ENCODE measurements around the gene NXPH1.

The NXPH1 gene

GRCh38 chr7:8491106-8491505 is 57.7 kb downstream of the NXPH1 start:
- Histone ChIP-seq H3K4me1 (ENCODE audit: control insufficient read depth, insufficient read depth, low read length) (no peaks in the 10 kb centered on the region), H3K36me3 (ENCODE audit: control insufficient read depth, insufficient read depth, low read length) (no peaks in the 10 kb centered on the region), H3K27me3 (ENCODE audit: control insufficient read depth, insufficient read depth, low read length) (no peaks in the 10 kb centered on the region), H3K4me3 (ENCODE audit: low read length) (no peak overlapping the region), H3K9ac (ENCODE audit: low read length) (no peak overlapping the region), H3K27ac (ENCODE audit: low read depth, low read length) (no peak overlapping the region)

GRCh38 chr7:8491544-8492489 is 58.4 kb downstream of the NXPH1 start:
- no peaks in the 10 kb centered on the region for H3K36me3 ChIP-seq (ENCODE audit: control insufficient read depth, insufficient read depth, low read length)
- no peaks in the 10 kb centered on the region for H3K27me3 ChIP-seq (ENCODE audit: control insufficient read depth, insufficient read depth, low read length)
- no peak overlapping the region for H3K4me3 ChIP-seq (ENCODE audit: low read length)
- H3K9ac ChIP-seq (ENCODE audit: low read length), result no peak overlapping the region
- no peak overlapping the region for H3K27ac ChIP-seq (ENCODE audit: low read depth, low read length)
- no peaks in the 10 kb centered on the region for H3K4me1 ChIP-seq (ENCODE audit: control insufficient read depth, insufficient read depth, low read length)

- Histone ChIP-seq H3K27ac (ENCODE audit: low read depth, low read length) (no peak overlapping the region), H3K4me1 (ENCODE audit: control insufficient read depth, insufficient read depth, low read length) (no peaks in the 10 kb centered on the region), H3K9ac (ENCODE audit: low read length) (no peak overlapping the region), H3K27me3 (ENCODE audit: control insufficient read depth, insufficient read depth, low read length) (no peaks in the 10 kb centered on the region), H3K4me3 (ENCODE audit: low read length) (no peak overlapping the region), H3K36me3 (ENCODE audit: control insufficient read depth, insufficient read depth, low read length) (no peaks in the 10 kb centered on the region)
Observed at GRCh38 chr7:8499128-8499527, 65.7 kb downstream of the NXPH1 start.

GRCh38 chr7:8500286-8500685 is 66.9 kb downstream of the NXPH1 start:
- no peaks in the 10 kb centered on the region for H3K36me3 ChIP-seq (ENCODE audit: control insufficient read depth, insufficient read depth, low read length)
- no peak overlapping the region for H3K4me3 ChIP-seq (ENCODE audit: low read length)
- no peak overlapping the region for H3K27ac ChIP-seq (ENCODE audit: low read depth, low read length)

GRCh38 chr7:8507566-8507965 is 74.2 kb downstream of the NXPH1 start:
- Histone ChIP-seq H3K36me3 (ENCODE audit: control insufficient read depth, insufficient read depth, low read length) (no peaks in the 10 kb centered on the region), H3K9ac (ENCODE audit: low read length) (no peak overlapping the region), H3K4me1 (ENCODE audit: control insufficient read depth, insufficient read depth, low read length) (no peaks in the 10 kb centered on the region), H3K27me3 (ENCODE audit: control insufficient read depth, insufficient read depth, low read length) (no peaks in the 10 kb centered on the region), H3K27ac (ENCODE audit: low read depth, low read length) (no peak overlapping the region), H3K4me3 (ENCODE audit: low read length) (no peak overlapping the region)

More at GRCh38 chr7:8500286-8500685, 66.9 kb downstream of the NXPH1 start:
- no peaks in the 10 kb centered on the region for H3K4me1 ChIP-seq (ENCODE audit: control insufficient read depth, insufficient read depth, low read length)
- H3K9ac ChIP-seq (ENCODE audit: low read length), result no peak overlapping the region
- H3K27me3 ChIP-seq (ENCODE audit: control insufficient read depth, insufficient read depth, low read length), result no peaks in the 10 kb centered on the region

GRCh38 chr7:8509621-8510020 is 76.2 kb downstream of the NXPH1 start:
- no peaks in the 10 kb centered on the region for H3K36me3 ChIP-seq (ENCODE audit: control insufficient read depth, insufficient read depth, low read length)
- H3K9ac ChIP-seq (ENCODE audit: low read length), result no peak overlapping the region
- H3K27ac ChIP-seq (ENCODE audit: low read depth, low read length), result no peak overlapping the region
- no peak overlapping the region for H3K4me3 ChIP-seq (ENCODE audit: low read length)
- H3K4me1 ChIP-seq (ENCODE audit: control insufficient read depth, insufficient read depth, low read length), result no peaks in the 10 kb centered on the region
- H3K27me3 ChIP-seq (ENCODE audit: control insufficient read depth, insufficient read depth, low read length), result no peaks in the 10 kb centered on the region

GRCh38 chr7:8511855-8512254 is 78.4 kb downstream of the NXPH1 start:
- H3K36me3 ChIP-seq (ENCODE audit: control insufficient read depth, insufficient read depth, low read length), result no peaks in the 10 kb centered on the region
- H3K9ac ChIP-seq (ENCODE audit: low read length), result no peak overlapping the region
- H3K4me3 ChIP-seq (ENCODE audit: low read length), result no peak overlapping the region
- H3K27me3 ChIP-seq (ENCODE audit: control insufficient read depth, insufficient read depth, low read length), result no peaks in the 10 kb centered on the region
- H3K27ac ChIP-seq (ENCODE audit: low read depth, low read length), result no peak overlapping the region
- H3K4me1 ChIP-seq (ENCODE audit: control insufficient read depth, insufficient read depth, low read length), result no peaks in the 10 kb centered on the region

GRCh38 chr7:8514781-8515519 is 81.5 kb downstream of the NXPH1 start:
- Histone ChIP-seq H3K36me3 (ENCODE audit: control insufficient read depth, insufficient read depth, low read length) (no peaks in the 10 kb centered on the region), H3K27me3 (ENCODE audit: control insufficient read depth, insufficient read depth, low read length) (no peaks in the 10 kb centered on the region), H3K27ac (ENCODE audit: low read depth, low read length) (no peak overlapping the region), H3K9ac (ENCODE audit: low read length) (no peak overlapping the region), H3K4me1 (ENCODE audit: control insufficient read depth, insufficient read depth, low read length) (no peaks in the 10 kb centered on the region), H3K4me3 (ENCODE audit: low read length) (no peak overlapping the region)

GRCh38 chr7:8515640-8516185 is 82.3 kb downstream of the NXPH1 start:
- Histone ChIP-seq H3K36me3 (ENCODE audit: control insufficient read depth, insufficient read depth, low read length) (no peaks in the 10 kb centered on the region), H3K9ac (ENCODE audit: low read length) (no peak overlapping the region), H3K4me1 (ENCODE audit: control insufficient read depth, insufficient read depth, low read length) (no peaks in the 10 kb centered on the region), H3K27ac (ENCODE audit: low read depth, low read length) (no peak overlapping the region), H3K4me3 (ENCODE audit: low read length) (no peak overlapping the region), H3K27me3 (ENCODE audit: control insufficient read depth, insufficient read depth, low read length) (no peaks in the 10 kb centered on the region)

- H3K9ac ChIP-seq (ENCODE audit: low read length), result no peak overlapping the region
- H3K36me3 ChIP-seq (ENCODE audit: control insufficient read depth, insufficient read depth, low read length), result no peaks in the 10 kb centered on the region
- H3K4me3 ChIP-seq (ENCODE audit: low read length), result no peak overlapping the region
- H3K27ac ChIP-seq (ENCODE audit: low read depth, low read length), result no peak overlapping the region
- H3K4me1 ChIP-seq (ENCODE audit: control insufficient read depth, insufficient read depth, low read length), result no peaks in the 10 kb centered on the region
- no peaks in the 10 kb centered on the region for H3K27me3 ChIP-seq (ENCODE audit: control insufficient read depth, insufficient read depth, low read length)
Observed at GRCh38 chr7:8516976-8517375, 83.6 kb downstream of the NXPH1 start.

GRCh38 chr7:8528311-8528710 is 94.9 kb downstream of the NXPH1 start:
- Histone ChIP-seq H3K36me3 (ENCODE audit: control insufficient read depth, insufficient read depth, low read length) (no peaks in the 10 kb centered on the region), H3K27me3 (ENCODE audit: control insufficient read depth, insufficient read depth, low read length) (no peaks in the 10 kb centered on the region), H3K27ac (ENCODE audit: low read depth, low read length) (no peak overlapping the region), H3K4me1 (ENCODE audit: control insufficient read depth, insufficient read depth, low read length) (no peaks in the 10 kb centered on the region), H3K9ac (ENCODE audit: low read length) (no peak overlapping the region), H3K4me3 (ENCODE audit: low read length) (no peak overlapping the region)

GRCh38 chr7:8531991-8532515 is 98.6 kb downstream of the NXPH1 start:
- H3K36me3 ChIP-seq (ENCODE audit: control insufficient read depth, insufficient read depth, low read length), result no peaks in the 10 kb centered on the region
- H3K4me1 ChIP-seq (ENCODE audit: control insufficient read depth, insufficient read depth, low read length), result no peaks in the 10 kb centered on the region

More at GRCh38 chr7:8531991-8532515, 98.6 kb downstream of the NXPH1 start:
- Histone ChIP-seq H3K9ac (ENCODE audit: low read length) (no peak overlapping the region), H3K27ac (ENCODE audit: low read depth, low read length) (no peak overlapping the region), H3K27me3 (ENCODE audit: control insufficient read depth, insufficient read depth, low read length) (no peaks in the 10 kb centered on the region), H3K4me3 (ENCODE audit: low read length) (no peak overlapping the region)
